Measurements from ENCODE around the gene OSGIN1.

The OSGIN1 gene

GRCh38 chr16:83994087-83994486 lies 41.0 kb downstream of the OSGIN1 start:
- Mint-ChIP-seq H3K36me3 (ENCODE audit: low read depth) (no peaks in the 10 kb centered on the region), H3K9me3 (no peaks in the 10 kb centered on the region), H3K27me3 (ENCODE audit: low read depth) (peaks cover 19% of the 10 kb centered on the region), H3K4me3 (no peak overlapping the region), H3K27ac (no peak overlapping the region), H3K4me1 (peaks cover 35% of the 10 kb centered on the region)
- TF ChIP-seq, protein P1, sequence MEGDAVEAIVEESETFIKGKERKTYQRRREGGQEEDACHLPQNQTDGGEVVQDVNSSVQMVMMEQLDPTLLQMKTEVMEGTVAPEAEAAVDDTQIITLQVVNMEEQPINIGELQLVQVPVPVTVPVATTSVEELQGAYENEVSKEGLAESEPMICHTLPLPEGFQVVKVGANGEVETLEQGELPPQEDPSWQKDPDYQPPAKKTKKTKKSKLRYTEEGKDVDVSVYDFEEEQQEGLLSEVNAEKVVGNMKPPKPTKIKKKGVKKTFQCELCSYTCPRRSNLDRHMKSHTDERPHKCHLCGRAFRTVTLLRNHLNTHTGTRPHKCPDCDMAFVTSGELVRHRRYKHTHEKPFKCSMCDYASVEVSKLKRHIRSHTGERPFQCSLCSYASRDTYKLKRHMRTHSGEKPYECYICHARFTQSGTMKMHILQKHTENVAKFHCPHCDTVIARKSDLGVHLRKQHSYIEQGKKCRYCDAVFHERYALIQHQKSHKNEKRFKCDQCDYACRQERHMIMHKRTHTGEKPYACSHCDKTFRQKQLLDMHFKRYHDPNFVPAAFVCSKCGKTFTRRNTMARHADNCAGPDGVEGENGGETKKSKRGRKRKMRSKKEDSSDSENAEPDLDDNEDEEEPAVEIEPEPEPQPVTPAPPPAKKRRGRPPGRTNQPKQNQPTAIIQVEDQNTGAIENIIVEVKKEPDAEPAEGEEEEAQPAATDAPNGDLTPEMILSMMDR (IDR thresholded peaks at IDR 0.05; ENCODE audit: unreplicated experiment in 3 of 3): no peak

GRCh38 chr16:83994703-83995102 lies 41.7 kb downstream of the OSGIN1 start:
- peaks cover 17% of the 10 kb centered on the region for H3K27me3 Mint-ChIP-seq (ENCODE audit: low read depth)
- no peak overlapping the region for H3K4me3 Mint-ChIP-seq
- H3K4me1 Mint-ChIP-seq: peaks cover 35% of the 10 kb centered on the region
- H3K9me3 Mint-ChIP-seq: no peaks in the 10 kb centered on the region
- peak overlapping the region in 1 of 3 experiments; percentile 81 for H3K27ac Mint-ChIP-seq
- TF ChIP-seq, protein P1 (IDR thresholded peaks at IDR 0.05; ENCODE audit: unreplicated experiment in 3 of 3): no peak
- H3K36me3 Mint-ChIP-seq (ENCODE audit: low read depth): no peaks in the 10 kb centered on the region

DNA sequence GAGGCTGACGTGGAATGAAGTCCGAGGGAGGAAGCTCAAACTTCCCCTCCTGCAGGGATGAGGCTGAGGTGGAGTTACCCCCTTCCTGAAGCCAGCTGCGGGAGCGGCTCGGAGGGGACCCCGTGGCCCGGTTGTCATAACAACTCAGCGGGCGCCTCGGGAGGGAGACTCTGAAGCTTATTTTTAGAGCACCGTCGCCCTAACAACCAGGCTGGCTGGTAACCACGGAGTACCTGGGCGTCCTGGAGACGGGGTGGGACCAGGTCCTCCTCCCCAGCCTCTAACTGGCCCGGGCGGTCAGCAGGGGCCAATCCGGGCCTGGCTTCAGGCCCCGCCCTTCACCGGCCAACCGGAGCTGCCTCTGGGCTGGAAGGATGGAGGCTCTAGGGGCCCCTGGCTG lies 42.7 kb downstream of the OSGIN1 start:
- no peaks in the 10 kb centered on the region for H3K36me3 Mint-ChIP-seq (ENCODE audit: low read depth)
- TF ChIP-seq, protein P1 (IDR thresholded peaks at IDR 0.05; ENCODE audit: unreplicated experiment in 3 of 3): no peak
- peaks cover 13% of the 10 kb centered on the region for H3K27me3 Mint-ChIP-seq (ENCODE audit: low read depth)
- peak overlapping the region in 1 of 3 experiments; percentile 81 for H3K27ac Mint-ChIP-seq
- no peaks in the 10 kb centered on the region for H3K9me3 Mint-ChIP-seq
- peaks cover 35% of the 10 kb centered on the region for H3K4me1 Mint-ChIP-seq
- peak overlapping the region in 1 of 3 experiments; percentile 52 for H3K4me3 Mint-ChIP-seq

- H3K4me1 Mint-ChIP-seq: peaks cover 34% of the 10 kb centered on the region
- no peaks in the 10 kb centered on the region for H3K36me3 Mint-ChIP-seq (ENCODE audit: low read depth)
- H3K4me3 Mint-ChIP-seq: no peak overlapping the region
- peaks cover 13% of the 10 kb centered on the region for H3K27me3 Mint-ChIP-seq (ENCODE audit: low read depth)
- TF ChIP-seq, protein P1 (IDR thresholded peaks at IDR 0.05; ENCODE audit: unreplicated experiment in 3 of 3): no peak
- H3K9me3 Mint-ChIP-seq: no peaks in the 10 kb centered on the region
- H3K27ac Mint-ChIP-seq: no peak overlapping the region
Measured at GRCh38 chr16:83996481-83997252, 43.6 kb downstream of the OSGIN1 start.

DNA sequence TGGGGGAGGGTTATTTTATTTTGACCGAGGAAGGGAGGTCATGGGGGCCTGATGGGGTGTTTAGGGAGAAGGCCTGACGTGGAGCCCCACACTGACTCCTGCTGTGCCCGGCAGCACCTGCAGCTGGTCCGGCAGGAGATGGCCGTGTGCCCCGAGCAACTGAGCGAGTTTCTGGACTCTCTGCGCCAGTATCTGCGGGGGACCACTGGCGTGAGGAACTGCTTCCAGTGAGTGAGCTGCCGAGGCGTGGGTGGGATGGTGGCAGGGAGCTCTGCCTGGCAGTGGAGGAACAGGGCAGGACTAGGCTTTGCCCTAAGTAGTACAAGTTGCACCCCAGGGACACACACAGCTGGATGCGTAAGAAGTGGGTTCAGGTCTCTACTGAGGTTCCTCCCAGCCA lies 45.1 kb downstream of the OSGIN1 start:
- H3K36me3 Mint-ChIP-seq (ENCODE audit: low read depth): no peaks in the 10 kb centered on the region
- TF ChIP-seq, protein P1 (IDR thresholded peaks at IDR 0.05; ENCODE audit: unreplicated experiment in 3 of 3): no peak
- no peak overlapping the region for H3K27ac Mint-ChIP-seq
- H3K4me1 Mint-ChIP-seq: peaks cover 20% of the 10 kb centered on the region
- peaks cover 23% of the 10 kb centered on the region for H3K27me3 Mint-ChIP-seq (ENCODE audit: low read depth)
- H3K9me3 Mint-ChIP-seq: no peaks in the 10 kb centered on the region
- no peak overlapping the region for H3K4me3 Mint-ChIP-seq
